Measurements from ENCODE around the gene PARD3B.

The PARD3B gene

GRCh38 chr2:205656941-205657340 is 1111.7 kb downstream of the PARD3B start:
- no peak for DNase-seq (ENCODE audit: low read depth)

- DNase-seq (ENCODE audit: low read depth): no peak
Observed at GRCh38 chr2:205657579-205657978, 1112.3 kb downstream of the PARD3B start.

- DNase-seq (ENCODE audit: low read depth): no peak
Observed at GRCh38 chr2:205658068-205658467, 1112.8 kb downstream of the PARD3B start.

- no peak for DNase-seq (ENCODE audit: low read depth)
Observed at GRCh38 chr2:205658572-205658971, 1113.3 kb downstream of the PARD3B start.

GRCh38 chr2:205659922-205660321 is 1114.6 kb downstream of the PARD3B start:
- no peak for DNase-seq (ENCODE audit: low read depth)

- DNase-seq (ENCODE audit: low read depth): no peak
Observed at GRCh38 chr2:205660521-205661124, 1115.3 kb downstream of the PARD3B start.

- DNase-seq (ENCODE audit: low read depth): no peak
Observed at GRCh38 chr2:205661281-205661680, 1116.0 kb downstream of the PARD3B start.

- no peak for DNase-seq (ENCODE audit: low read depth)
Observed at GRCh38 chr2:205662206-205662965, 1117.1 kb downstream of the PARD3B start.

GRCh38 chr2:205665791-205666190 is 1120.5 kb downstream of the PARD3B start:
- DNase-seq (ENCODE audit: low read depth): no peak

Measured in activated T-cell treated with anti-CD3 and anti-CD28 coated beads for 1 hour (primary cell).